Ishikawa (cell line): Measurements from ENCODE around the gene FAM20B.

Experiments
- EGR1 ChIP-seq: IDR thresholded peaks from 2 replicates; pipeline ENCODE4 v1.6.1; 2012
- EP300 ChIP-seq: IDR thresholded peaks from 2 replicates; pipeline ENCODE4 v1.6.1; 2012; ENCODE audit warnings: borderline replicate concordance
- TAF1 ChIP-seq: IDR thresholded peaks from 2 replicates; pipeline ENCODE4 v1.6.1; 2012; ENCODE audit warnings: low read depth, mild to moderate bottlenecking
- YY1 ChIP-seq: IDR thresholded peaks from 2 replicates; pipeline ENCODE4 v1.6.1; 2012; ENCODE audit warnings: low read depth
- ZBTB7A ChIP-seq: IDR thresholded peaks from 2 replicates; pipeline ENCODE4 v1.6.1; 2012; ENCODE audit warnings: low read depth
- TF ChIP-seq, protein P1 (sequence below): IDR thresholded peaks from 2 replicates; pipeline ENCODE4 v1.6.1; 2012

DNA sequence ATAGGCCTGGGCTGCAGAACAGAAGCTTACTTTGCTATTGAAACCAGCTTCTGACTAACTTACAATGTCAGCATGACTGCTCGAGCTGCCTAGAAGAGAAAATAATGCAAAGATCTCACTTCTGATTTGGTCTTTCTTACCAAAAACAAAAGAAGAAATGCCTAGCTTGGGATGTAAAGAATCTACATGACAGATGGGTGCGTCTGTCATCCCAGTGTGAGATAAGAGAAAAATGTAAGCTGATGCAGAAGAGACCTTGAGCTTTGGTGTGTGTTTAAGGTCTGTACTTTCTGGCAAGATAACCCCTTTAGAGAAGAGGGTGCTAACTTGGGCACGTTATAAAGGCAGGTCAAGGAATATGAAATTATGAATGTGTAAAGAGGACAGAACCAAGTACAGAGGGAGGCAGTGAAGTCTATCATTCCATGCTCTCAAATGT is 3.6 kb downstream of the FAM20B start:
- TF ChIP-seq, protein P1, sequence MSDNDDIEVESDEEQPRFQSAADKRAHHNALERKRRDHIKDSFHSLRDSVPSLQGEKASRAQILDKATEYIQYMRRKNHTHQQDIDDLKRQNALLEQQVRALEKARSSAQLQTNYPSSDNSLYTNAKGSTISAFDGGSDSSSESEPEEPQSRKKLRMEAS, result no peak
- TF ChIP-seq ZBTB7A (no peak), TAF1 (no peak), YY1 (no peak), EP300 (no peak), EGR1 (no peak)
